Left renal cortex interstitium (tissue), 4 donors: ENCODE data around the gene AMBRA1. TPM values are rescaled to one million over a fixed set of nuclear protein-coding genes. Genes with fewer than 3 reads are reported as not detected.
"Not testable (repeated sequence)": the region's sequence is repeated elsewhere in the genome, so short reads cannot be mapped to it uniquely, and the experiment has no call there.

Source experiments
- DNase-seq, 4 donors: peaks; one replicate each; pipeline ENCODE4 v3.0.0-alpha.2; 2013; ENCODE audit warnings: low read depth in 4 of 4, low spot score in 2 of 4, missing footprints in 1 of 4
- polyA plus RNA-seq, 4 donors: library from polyadenylated mRNA; unstranded; fragments of 120-200 nt; gene quantifications; one replicate each; pipeline ENCODE4 v1.2.1, GENCODE V29; 2013; ENCODE audit not compliant: insufficient read length in 4 of 4

Gene AMBRA1
- polyA plus RNA-seq, 4 donors, result 24.6 to 28.4 (median 26.3) TPM

DNA sequence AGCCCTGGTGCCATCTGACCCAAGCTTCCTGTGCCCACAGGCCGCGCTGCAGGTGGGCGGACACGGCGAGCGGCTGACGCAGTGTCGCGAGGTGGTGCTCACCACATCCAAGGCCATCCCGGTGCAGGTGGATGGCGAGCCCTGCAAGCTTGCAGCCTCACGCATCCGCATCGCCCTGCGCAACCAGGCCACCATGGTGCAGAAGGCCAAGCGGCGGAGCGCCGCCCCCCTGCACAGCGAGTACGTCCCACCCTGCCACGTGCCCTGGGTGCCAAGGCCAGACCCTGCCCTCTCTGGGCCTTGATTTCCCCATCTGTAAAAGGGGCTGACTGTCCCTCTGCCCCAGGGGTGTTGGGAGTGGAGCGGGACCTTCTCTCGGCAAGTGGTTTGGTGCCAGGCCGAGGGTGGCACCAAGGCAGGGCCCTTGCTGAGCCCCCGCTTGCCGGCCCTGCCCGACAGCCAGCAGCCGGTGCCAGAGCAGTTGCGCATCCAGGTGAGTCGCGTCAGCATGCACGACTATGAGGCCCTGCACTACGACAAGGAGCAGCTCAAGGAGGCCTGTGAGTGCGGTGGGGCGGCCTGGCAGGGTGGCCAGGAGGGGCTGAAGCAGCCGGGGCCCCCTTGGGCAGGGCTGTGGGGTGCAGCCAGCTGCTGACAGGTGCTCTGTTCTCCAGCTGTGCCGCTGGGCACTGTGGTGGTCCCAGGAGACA is 218.3 kb downstream of the AMBRA1 start:
- no peak for DNase-seq

DNA sequence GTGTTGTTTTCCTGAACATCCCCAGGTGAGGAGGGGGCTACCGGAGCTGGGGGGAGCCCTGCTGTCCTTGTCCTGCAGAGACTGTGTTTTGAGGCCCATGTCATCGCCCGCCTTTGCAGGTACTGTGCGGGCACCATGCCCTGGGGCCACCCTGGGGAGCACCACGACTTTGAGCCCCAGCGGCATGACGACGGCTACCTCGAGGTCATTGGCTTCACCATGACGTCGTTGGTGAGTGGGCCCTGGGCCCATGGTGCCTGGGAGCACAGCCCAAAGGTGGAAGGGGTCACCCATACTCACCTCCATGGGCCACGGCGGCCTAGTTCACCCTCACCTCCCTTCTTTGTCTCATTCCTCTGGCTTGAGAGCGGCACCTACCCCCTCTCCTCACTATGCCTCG is 219.0 kb downstream of the AMBRA1 start:
- no peak for DNase-seq

DNA sequence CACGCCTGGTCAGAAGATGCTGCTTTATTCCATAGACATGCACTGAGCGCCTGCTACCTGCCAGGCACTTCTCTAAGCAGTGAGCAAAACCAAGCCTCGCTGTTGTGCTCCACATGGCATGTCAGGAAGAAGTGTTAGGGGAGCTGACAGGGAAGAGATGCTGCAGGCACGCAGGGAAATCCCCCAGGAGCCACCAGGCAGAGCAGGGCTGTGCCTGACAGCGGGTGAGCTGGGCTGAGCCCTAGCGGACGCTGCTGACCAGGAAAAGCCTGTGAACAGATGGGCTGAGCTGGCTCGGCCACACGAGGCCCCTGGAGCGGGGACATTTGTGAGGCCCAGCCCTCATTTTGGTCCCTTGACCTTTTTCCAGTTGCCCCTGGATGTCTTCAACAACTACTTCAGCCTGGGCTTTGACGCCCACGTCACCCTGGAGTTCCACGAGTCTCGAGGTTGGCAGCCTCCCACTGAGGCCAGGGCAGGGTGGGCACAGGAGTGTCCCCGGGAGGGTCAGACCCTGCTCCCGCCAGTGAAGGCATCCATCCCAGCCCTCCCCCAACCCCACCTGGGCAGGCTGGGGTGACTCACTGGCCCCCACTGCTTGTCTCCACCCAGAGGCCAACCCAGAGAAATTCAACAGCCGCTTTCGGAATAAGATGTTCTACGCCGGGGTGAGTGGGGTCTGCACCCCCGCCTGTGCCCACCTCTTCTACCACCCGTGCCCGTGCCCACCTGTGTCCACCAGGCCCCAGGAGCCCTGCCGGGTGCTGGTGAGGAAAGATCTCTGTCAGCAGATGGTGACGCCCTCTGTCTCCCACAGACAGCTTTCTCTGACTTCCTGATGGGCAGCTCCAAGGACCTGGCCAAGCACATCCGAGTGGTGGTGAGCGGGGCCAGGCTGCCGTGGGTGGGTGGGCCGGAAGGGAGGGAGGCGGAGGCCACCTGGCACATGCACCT is 219.8 kb downstream of the AMBRA1 start:
- DNase-seq, result no peak

- not testable (repeated sequence) for DNase-seq
Observed at GRCh38 chr11:46372501-46372900, 221.3 kb downstream of the AMBRA1 start.

GRCh38 chr11:46372086-46372485 is 221.7 kb downstream of the AMBRA1 start:
- no peak for DNase-seq

DNA sequence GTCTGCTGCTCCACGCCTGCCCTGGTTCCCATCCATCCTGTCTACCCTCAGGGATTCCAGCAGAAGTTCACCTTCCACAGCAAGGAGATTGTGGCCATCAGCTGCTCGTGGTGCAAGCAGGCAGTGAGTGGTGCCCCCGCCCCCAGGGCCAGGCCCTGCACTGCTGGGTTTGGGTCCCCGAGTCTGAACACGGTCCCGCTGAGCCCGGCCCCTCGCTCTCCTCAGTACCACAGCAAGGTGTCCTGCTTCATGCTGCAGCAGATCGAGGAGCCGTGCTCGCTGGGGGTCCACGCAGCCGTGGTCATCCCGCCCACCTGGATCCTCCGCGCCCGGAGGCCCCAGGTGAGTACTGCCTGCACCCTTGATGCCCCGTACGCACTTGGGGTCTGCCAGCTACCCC is 222.6 kb downstream of the AMBRA1 start:
- not testable (repeated sequence) for DNase-seq

GRCh38 chr11:46370253-46370652 is 223.6 kb downstream of the AMBRA1 start:
- no peak for DNase-seq

DNA sequence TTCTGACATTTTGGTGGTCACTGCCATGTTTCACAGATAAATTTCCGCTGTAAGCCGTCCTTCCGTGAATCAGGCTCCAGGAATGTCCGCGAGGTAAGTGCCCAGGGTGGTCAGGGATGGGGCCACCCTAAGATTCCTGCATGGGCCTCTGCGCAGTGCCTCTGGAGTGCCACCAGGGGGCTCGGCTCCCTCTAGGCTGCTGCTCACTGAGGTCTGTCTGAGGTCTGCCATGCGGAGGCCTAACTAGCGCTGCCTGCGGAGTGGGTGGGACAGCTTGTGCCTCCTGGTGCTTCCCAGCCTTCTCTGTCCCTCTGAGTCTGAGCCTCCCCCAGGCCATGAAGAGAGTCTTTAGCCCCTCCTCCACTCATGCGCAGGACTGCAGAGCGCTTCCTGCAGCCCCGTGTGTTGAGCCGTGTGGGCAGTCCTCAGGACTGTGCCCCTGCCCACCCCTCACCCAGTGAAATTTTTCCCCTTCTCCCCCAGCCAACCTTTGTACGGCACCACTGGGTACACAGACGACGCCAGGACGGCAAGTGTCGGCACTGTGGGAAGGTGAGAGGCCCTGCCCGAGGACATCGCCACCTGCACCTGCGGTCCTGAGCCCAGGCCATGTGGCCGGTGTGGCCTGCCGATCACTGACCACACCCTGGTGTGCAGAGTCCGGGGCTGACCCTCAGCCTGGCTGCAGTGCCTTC is 224.2 kb downstream of the AMBRA1 start:
- DNase-seq, result no peak

- no peak for DNase-seq
Observed at GRCh38 chr11:46367916-46368267, 225.9 kb downstream of the AMBRA1 start.

GRCh38 chr11:46367244-46367915 is 226.4 kb downstream of the AMBRA1 start:
- no peak for DNase-seq

GRCh38 chr11:46366661-46367161 is 227.1 kb downstream of the AMBRA1 start:
- DNase-seq, result no peak

DNA sequence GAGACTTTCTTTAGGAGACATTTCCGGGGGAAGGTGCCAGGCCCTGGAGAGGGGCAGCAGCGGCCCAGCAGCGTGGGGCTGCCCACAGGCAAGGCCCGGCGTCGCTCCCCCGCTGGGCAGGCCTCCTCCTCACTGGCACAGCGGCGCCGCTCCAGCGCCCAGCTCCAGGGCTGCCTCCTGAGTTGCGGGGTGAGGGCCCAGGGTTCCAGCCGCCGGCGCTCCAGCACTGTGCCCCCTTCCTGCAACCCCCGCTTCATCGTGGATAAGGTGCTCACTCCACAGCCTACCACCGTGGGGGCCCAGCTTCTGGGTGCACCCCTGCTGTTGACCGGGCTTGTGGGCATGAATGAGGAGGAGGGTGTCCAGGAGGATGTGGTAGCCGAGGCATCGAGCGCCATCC is 227.6 kb downstream of the AMBRA1 start:
- no peak for DNase-seq

GRCh38 chr11:46364791-46365190 is 229.0 kb downstream of the AMBRA1 start:
- DNase-seq, result no peak

- no peak for DNase-seq
Observed at GRCh38 chr11:46364056-46364455, 229.8 kb downstream of the AMBRA1 start.

GRCh38 chr11:46363455-46364005 is 230.3 kb downstream of the AMBRA1 start:
- DNase-seq, result no peak

DNA sequence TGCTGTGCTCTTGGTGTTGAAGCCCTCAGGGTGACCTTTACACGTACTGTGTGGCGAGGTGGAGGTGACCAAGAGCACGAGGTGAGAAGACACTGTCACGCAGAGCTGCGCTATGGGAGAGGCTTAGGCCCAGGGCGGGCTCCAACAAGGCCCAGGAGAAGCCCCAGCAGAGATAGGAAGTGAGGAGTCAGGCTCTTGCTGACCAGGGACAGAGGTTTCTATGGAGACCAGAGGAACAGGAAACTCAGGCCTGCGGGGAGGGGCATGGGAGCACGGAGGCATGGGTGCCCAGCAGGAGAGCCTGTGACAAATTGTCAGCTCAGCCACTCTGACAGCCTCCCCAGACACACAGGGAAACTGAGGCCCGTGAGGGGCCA is 230.8 kb downstream of the AMBRA1 start:
- no peak for DNase-seq

DNA sequence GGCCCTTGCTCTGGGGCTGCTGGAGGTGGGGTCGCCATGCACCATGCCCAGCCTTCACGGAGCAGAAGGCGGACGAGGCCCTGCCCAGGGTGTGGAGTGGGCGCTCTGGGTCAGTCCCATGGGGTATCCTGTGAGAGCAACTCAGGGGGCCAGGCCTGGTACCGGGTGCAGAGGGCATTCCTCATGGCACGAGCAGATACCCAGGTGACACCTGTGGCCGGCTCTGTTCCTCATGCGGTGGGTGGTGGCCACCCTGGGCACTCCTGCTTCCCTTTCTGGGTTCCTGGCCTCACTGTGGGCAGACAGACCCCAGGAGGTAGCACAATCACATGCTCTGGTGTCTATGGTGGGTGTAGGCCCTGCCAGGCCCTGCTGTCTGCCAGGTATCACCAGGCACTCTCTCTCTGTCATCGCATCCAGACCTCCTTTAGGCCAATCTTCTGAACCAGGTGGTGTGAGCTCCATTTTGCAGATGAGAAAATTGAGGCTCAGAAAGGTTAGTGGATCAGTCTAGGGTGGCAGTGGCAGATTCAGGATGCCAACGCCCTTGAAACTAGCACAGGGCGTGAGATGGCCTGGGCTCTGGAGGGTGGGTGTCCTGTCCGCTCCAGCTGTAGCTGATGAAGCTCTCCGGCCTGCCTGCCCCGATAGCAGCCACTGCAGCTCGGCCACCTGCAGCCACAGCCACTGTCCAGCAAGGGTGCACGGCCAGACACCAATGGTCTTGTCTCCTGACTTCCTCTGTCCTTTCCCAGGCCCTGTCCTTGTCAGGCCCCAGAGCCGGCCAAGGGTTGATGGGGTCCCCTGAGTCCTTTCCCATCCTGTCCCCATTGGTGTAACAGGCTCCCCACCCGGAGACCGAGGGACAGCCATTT is 231.4 kb downstream of the AMBRA1 start:
- no peak for DNase-seq

GRCh38 chr11:46361283-46362155 is 232.3 kb downstream of the AMBRA1 start:
- no peak for DNase-seq
